Keratinocyte (primary cell): ENCODE measurements around the gene CCDC97. TPM values are rescaled to one million over a fixed set of nuclear protein-coding genes. Genes with fewer than 3 reads are reported as not detected.

Experiments used
- DNase-seq: peaks from one replicate; pipeline ENCODE4 v3.0.0-alpha.2; 2011; ENCODE audit warnings: low read depth, missing footprints, low spot score
- FAIRE-seq: peaks from 2 replicates; lab custom pipeline; 2011; peaks lifted over from hg19 to GRCh38; lab: Jason Lieb, UNC
- H2AFZ ChIP-seq: 2 replicates; pipeline ENCODE4 v1.6.0; 2012; ENCODE audit warnings: low read length, control low read depth, inconsistent platforms; ENCODE audit not compliant: control insufficient read depth
- H3K27ac ChIP-seq: 2 replicates; pipeline ENCODE4 v1.5.1; 2011; ENCODE audit warnings: low read length; ENCODE audit not compliant: control insufficient read depth, insufficient read depth
- H3K27me3 ChIP-seq: 3 replicates; pipeline ENCODE4 v1.6.0; 2011; ENCODE audit warnings: low read length; ENCODE audit not compliant: control insufficient read depth, insufficient read depth; ENCODE audit errors: extremely low read depth
- H3K36me3 ChIP-seq, 2 experiments: 2 replicates in 1 of 2; 3 replicates in 1 of 2; pipeline ENCODE4 v1.5.1; 2011; ENCODE audit warnings: low read length in 2 of 2, mild to moderate bottlenecking in 1 of 2; ENCODE audit not compliant: control insufficient read depth in 2 of 2, insufficient read depth in 2 of 2; ENCODE audit errors: extremely low read depth in 1 of 2
- H3K4me1 ChIP-seq: 3 replicates; pipeline ENCODE4 v1.5.1; 2011; ENCODE audit warnings: low read length; ENCODE audit not compliant: control insufficient read depth, insufficient read depth; ENCODE audit errors: extremely low read depth
- H3K4me2 ChIP-seq: 3 replicates; pipeline ENCODE4 v1.6.0; 2011; ENCODE audit warnings: low read depth, low read length; ENCODE audit not compliant: control insufficient read depth, insufficient read depth; ENCODE audit errors: extremely low read depth
- H3K4me3 ChIP-seq, 3 experiments: fragments of 200-600 bp in 1 of 3; sonication (generic) in 1 of 3; 2 replicates in 2 of 3; 3 replicates in 1 of 3; pipeline ENCODE4 v1.5.1; 2011 to 2016; ENCODE audit warnings: low read length in 3 of 3, mild to moderate bottlenecking in 3 of 3, control low read depth in 2 of 3, inconsistent platforms in 1 of 3, low read depth in 1 of 3, mixed read lengths in 1 of 3, mixed run types in 1 of 3, moderate library complexity in 1 of 3; ENCODE audit not compliant: control insufficient read depth in 2 of 3, insufficient read depth in 2 of 3; ENCODE audit errors: extremely low read depth in 1 of 3
- H3K79me2 ChIP-seq: 2 replicates; pipeline ENCODE4 v1.6.0; 2012; ENCODE audit warnings: low read length; ENCODE audit not compliant: control insufficient read depth, insufficient read depth
- H3K9ac ChIP-seq: 3 replicates; pipeline ENCODE4 v1.6.0; 2011; ENCODE audit warnings: low read length; ENCODE audit not compliant: control insufficient read depth, insufficient read depth; ENCODE audit errors: extremely low read depth
- H3K9me1 ChIP-seq: 3 replicates; pipeline ENCODE4 v1.6.0; 2011; ENCODE audit warnings: low read length; ENCODE audit not compliant: control insufficient read depth, insufficient read depth; ENCODE audit errors: extremely low read depth
- H3K9me3 ChIP-seq: 2 replicates; pipeline ENCODE4 v1.5.1; 2012; ENCODE audit warnings: low read depth, low read length; ENCODE audit not compliant: control insufficient read depth
- H4K20me1 ChIP-seq: 3 replicates; pipeline ENCODE4 v1.6.0; 2011; ENCODE audit warnings: low read length; ENCODE audit not compliant: control insufficient read depth, insufficient read depth; ENCODE audit errors: extremely low read depth
- CTCF ChIP-seq, 3 experiments: IDR thresholded peaks in 1 of 3; conservative IDR thresholded peaks in 1 of 3; optimal IDR thresholded peaks in 1 of 3; 2 replicates in 2 of 3; 3 replicates in 1 of 3; pipeline versions ENCODE3 to v1.5.1; 2011; ENCODE audit warnings: low read length in 3 of 3, mild to moderate bottlenecking in 3 of 3, moderate library complexity in 2 of 3, control low read depth in 1 of 3, inconsistent platforms in 1 of 3; ENCODE audit not compliant: insufficient read depth in 2 of 3; ENCODE audit errors: extremely low read depth in 1 of 3
- EZH2 ChIP-seq: IDR thresholded peaks from one replicate; pipeline ENCODE4 v1.6.1; 2012; ENCODE audit warnings: inconsistent platforms, mild to moderate bottlenecking, low read length, moderate library complexity
- dilution Hi-C: fragments of 300-500 bp; cut with MboI; formaldehyde crosslinking; loops from one replicate; pipeline ENCODE4 v1.7.0; 2020; ENCODE audit warnings: low sequenced_read_pairs; ENCODE audit not compliant: extremely low pct_ligation_motif_present
- polyA plus RNA-seq, 5 experiments: library from polyadenylated mRNA; depleted of rRNA in 3 of 5; stranded (reverse) in 3 of 5; stranded (forward) in 1 of 5; unstranded in 1 of 5; fragments of >200 nt; gene quantifications; 1 replicate in 1 of 5; 2 replicates in 3 of 5; 3 replicates in 1 of 5; pipeline versions ENCODE4 v1.2.1 to v1.2.3, GENCODE V29; 2011 to 2012; ENCODE audit warnings: missing spikeins in 2 of 5, low read depth in 1 of 5, low replicate concordance in 1 of 5

The CCDC97 gene
- polyA plus RNA-seq, 1 donor (not counting 4 experiments of a cell fraction or from before 2014, with no cell fraction given): 6.8 TPM

- Histone ChIP-seq H3K4me1 (no peaks in the 10 kb centered on the region), H3K79me2 (peaks cover 2% of the 10 kb centered on the region), H3K9me1 (no peaks in the 10 kb centered on the region), H3K27me3 (no peaks in the 10 kb centered on the region), H4K20me1 (peaks cover 3% of the 10 kb centered on the region), H3K9me3 (no peaks in the 10 kb centered on the region), H3K4me3 (no peak overlapping the region), H3K27ac (no peak overlapping the region), H3K9ac (no peak overlapping the region), H3K36me3 (peaks cover 35 to 37% of the 10 kb centered on the region in 2 experiments), H2AFZ (no peak overlapping the region), H3K4me2 (no peak overlapping the region)
- TF ChIP-seq CTCF (optimal IDR thresholded peaks at IDR 0.05 in 1 of 3, IDR thresholded peaks at IDR 0.05 in 1 of 3, conservative IDR thresholded peaks at IDR 0.05 in 1 of 3; ENCODE audit: extremely low read depth in 1 of 3, insufficient read depth in 2 of 3, low read length in 3 of 3) (no peak), EZH2 (no peak)
- FAIRE-seq (no peak), DNase-seq (no peak)
- dilution Hi-C loops: no loop called here
These were observed 10.6 kb downstream of the CCDC97 start for GRCh38 chr19:41320568-41320967.

GRCh38 chr19:41321204-41321599, 11.2 kb downstream of the CCDC97 start:
- TF ChIP-seq EZH2: no peak
- no peak for TF ChIP-seq CTCF (optimal IDR thresholded peaks at IDR 0.05 in 1 of 3, IDR thresholded peaks at IDR 0.05 in 1 of 3, conservative IDR thresholded peaks at IDR 0.05 in 1 of 3; ENCODE audit: extremely low read depth in 1 of 3, insufficient read depth in 2 of 3, low read length in 3 of 3)
- Histone ChIP-seq H3K4me3 (no peak overlapping the region), H3K9me3 (no peaks in the 10 kb centered on the region), H3K4me2 (no peak overlapping the region), H2AFZ (no peak overlapping the region), H4K20me1 (peaks cover 3% of the 10 kb centered on the region), H3K27ac (no peak overlapping the region), H3K36me3 (peaks cover 32 to 33% of the 10 kb centered on the region in 2 experiments), H3K27me3 (no peaks in the 10 kb centered on the region), H3K9ac (no peak overlapping the region), H3K4me1 (no peaks in the 10 kb centered on the region), H3K9me1 (no peaks in the 10 kb centered on the region), H3K79me2 (no peaks in the 10 kb centered on the region)
- DNase-seq (no peak), FAIRE-seq (no peak)
- dilution Hi-C loops: no loop called here
